ENCODE data around the gene ARHGAP28.

The ARHGAP28 gene

GRCh38 chr18:6876641-6877041 lies 147.1 kb downstream of the ARHGAP28 start:
- DNase-seq, result no peak

- DNase-seq, result no peak
These were observed 147.8 kb downstream of the ARHGAP28 start for GRCh38 chr18:6877288-6877687.

GRCh38 chr18:6878556-6879297 lies 149.2 kb downstream of the ARHGAP28 start:
- DNase-seq, result no peak

- no peak for DNase-seq
These were observed 150.1 kb downstream of the ARHGAP28 start for GRCh38 chr18:6879508-6880195.

- DNase-seq, result no peak
These were observed 151.7 kb downstream of the ARHGAP28 start for GRCh38 chr18:6881034-6881820.

GRCh38 chr18:6882401-6882800 lies 152.9 kb downstream of the ARHGAP28 start:
- DNase-seq, result no peak

- DNase-seq, result no peak
These were observed 155.5 kb downstream of the ARHGAP28 start for GRCh38 chr18:6885006-6885481.

- peak; percentile 51 to 62 (median 52) for DNase-seq
These were observed 156.7 kb downstream of the ARHGAP28 start for GRCh38 chr18:6885992-6886796.

- no peak for DNase-seq
These were observed 157.3 kb downstream of the ARHGAP28 start for GRCh38 chr18:6886797-6887330.

- no peak for DNase-seq
These were observed 162.3 kb downstream of the ARHGAP28 start for GRCh38 chr18:6891788-6892187.

GRCh38 chr18:6901286-6901926 lies 171.9 kb downstream of the ARHGAP28 start:
- DNase-seq, result no peak

- no peak for DNase-seq
These were observed 187.6 kb downstream of the ARHGAP28 start for GRCh38 chr18:6917072-6917471.

- peak; percentile 55 to 71 (median 68) for DNase-seq
These were observed 190.8 kb downstream of the ARHGAP28 start for GRCh38 chr18:6920099-6920955.

- no peak for DNase-seq
These were observed 192.1 kb downstream of the ARHGAP28 start for GRCh38 chr18:6921571-6921970.

GRCh38 chr18:6923220-6923619 lies 193.7 kb downstream of the ARHGAP28 start:
- DNase-seq, result no peak

- DNase-seq, result no peak
These were observed 197.6 kb downstream of the ARHGAP28 start for GRCh38 chr18:6927153-6927552.

- DNase-seq, result no peak
These were observed 198.8 kb downstream of the ARHGAP28 start for GRCh38 chr18:6928359-6928758.

GRCh38 chr18:6929370-6930102 lies 200.0 kb downstream of the ARHGAP28 start:
- no peak for DNase-seq

- no peak for DNase-seq
These were observed 205.3 kb downstream of the ARHGAP28 start for GRCh38 chr18:6934859-6935258.

- no peak for DNase-seq
These were observed 208.5 kb downstream of the ARHGAP28 start for GRCh38 chr18:6938003-6938402.

Measured in suppressor macrophage (primary cell).